Activated CD4-positive, alpha-beta T cell treated with anti-CD3 and anti-CD28 coated beads, Interleukin-2, amount 50 U/mL, for 16 hours (primary cell): ENCODE measurements around the gene TRIM50.
"Not testable (repeated sequence)": the region's sequence is repeated elsewhere in the genome, so short reads cannot be mapped to it uniquely, and the experiment has no call there.

ENCODE experiments used
- DNase-seq: peaks from one replicate; pipeline ENCODE4 v3.0.0-alpha.2; 2020

The TRIM50 gene

DNA sequence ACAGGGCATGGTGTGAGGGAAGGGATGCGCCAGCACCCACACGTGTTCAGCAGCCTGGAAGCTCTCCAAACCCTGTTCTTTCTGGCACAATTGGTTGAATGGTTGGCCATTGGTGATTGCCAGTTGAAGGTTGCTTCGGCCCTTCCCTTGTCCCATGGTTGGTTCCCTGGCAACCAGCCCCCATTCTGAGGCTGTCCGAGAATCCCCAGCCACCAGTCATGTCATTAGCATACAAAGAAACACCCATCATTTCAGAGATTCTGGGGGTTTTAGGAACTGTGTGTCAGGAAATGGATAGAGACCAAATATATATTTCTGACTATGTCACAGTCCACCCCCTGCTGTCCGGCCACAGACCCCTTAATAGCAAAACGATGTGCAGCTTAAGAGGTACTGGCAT lies 21.9 kb upstream of the TRIM50 start:
- no peak for DNase-seq

DNA sequence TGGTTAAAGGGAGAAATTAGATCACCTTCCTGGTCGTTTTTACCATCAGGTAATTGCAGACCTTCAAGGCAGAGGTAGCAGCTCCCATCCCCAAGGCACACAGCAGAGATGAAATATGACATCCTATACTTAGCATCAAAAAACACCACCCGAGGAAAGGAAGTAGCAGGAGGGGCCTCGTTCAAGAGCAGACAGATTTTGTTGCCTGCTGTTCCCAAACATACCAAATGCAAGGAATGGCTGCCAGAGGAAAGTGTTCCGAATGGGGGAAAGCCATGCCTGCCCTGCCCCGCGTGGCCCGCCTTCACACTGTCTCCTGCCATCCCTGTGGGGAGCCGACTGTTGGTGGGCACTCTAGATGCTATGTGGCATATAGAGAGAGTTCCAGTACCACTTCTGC lies 18.1 kb upstream of the TRIM50 start:
- DNase-seq = no peak

DNA sequence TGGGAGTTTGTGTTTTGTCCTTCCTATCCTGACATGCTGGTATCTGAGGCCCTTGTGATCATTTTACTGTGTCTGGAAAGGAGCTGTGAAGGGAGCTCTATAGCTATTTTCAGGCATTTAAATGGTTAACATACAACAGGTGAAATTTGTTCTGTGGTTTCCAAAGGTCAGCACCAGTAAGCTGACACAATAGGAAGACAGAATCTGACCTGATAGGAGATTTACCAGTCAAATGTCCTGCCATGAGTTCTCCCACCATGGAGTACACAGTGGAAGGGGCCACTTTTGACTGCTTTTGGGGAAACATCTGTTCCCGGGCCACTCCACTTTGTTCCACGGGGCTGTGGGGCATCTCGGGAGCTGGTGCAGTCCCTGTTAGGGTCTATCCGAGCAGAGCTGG lies 17.7 kb upstream of the TRIM50 start:
- DNase-seq = no peak

DNA sequence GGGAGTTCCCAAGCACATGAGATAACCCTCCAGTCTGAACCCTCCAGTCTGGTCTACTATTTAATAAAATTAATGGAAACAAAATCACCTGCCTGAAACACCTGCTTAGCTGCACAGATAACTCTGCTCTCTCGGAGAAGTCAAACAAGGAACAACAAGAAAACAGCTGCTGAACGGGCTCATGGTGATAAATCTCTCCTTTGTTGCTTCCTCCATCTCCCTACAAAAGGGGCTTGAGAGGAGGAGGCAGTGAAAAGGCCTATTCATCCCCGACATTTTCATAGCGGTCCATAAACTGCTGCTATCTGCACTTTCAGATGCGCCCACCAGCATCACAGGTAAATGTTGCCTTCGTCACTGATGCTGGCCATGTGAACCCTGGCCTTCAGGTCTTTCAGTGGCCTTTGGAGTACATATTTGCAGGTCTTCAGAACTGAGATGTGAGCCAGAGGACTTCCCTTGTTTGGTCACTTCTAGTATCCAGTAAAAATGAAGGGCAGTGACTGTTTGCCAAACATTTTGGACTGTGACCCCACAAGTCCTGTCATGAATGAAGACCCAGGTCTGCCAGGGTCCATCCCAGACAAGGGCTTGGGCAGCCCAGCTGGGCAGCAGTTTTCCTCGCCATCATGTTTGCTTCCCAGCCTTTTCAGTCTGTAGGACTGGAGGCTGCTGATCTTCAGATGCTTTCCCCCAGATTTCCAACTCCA lies 15.9 kb upstream of the TRIM50 start:
- DNase-seq = no peak

DNA sequence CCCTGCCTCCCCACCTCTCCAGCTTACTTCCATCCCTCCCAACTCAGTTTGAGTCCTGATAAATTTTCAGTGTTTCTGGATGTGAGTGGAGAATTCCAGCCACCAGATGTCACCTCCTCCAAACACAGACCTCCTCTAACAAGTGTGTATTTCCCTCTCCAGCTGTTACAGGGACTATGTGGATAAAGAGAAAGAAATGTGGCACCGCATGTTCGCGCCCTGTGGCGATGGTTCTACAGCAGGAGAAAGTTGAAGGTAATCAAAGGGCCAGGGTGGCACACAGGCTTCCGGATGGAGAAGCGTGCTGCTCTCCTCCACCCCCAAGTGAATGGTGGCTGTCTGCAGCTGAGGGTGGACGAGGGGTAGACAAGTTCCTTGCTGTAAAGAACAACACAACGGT lies 14.8 kb upstream of the TRIM50 start:
- DNase-seq = no peak

DNA sequence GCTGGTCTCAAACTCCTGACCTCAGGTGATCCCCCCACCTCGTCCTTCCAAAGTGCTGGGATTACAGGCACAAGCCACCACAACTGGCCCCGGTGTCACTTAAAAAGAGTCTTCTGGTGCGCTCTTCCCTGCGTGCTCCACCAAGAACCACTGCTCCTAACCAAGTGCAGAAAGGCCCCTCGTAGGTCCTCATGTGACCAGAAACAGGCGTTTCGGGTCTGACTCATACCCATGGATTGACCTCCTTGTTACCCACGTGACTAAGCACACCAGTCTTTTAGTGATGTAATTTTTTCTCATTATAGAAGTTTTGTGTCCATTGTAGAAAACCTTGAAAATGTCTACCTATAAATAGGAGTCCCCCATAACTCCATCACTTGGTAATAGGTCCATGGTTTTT lies 14.0 kb upstream of the TRIM50 start:
- DNase-seq = peak; percentile 28

DNA sequence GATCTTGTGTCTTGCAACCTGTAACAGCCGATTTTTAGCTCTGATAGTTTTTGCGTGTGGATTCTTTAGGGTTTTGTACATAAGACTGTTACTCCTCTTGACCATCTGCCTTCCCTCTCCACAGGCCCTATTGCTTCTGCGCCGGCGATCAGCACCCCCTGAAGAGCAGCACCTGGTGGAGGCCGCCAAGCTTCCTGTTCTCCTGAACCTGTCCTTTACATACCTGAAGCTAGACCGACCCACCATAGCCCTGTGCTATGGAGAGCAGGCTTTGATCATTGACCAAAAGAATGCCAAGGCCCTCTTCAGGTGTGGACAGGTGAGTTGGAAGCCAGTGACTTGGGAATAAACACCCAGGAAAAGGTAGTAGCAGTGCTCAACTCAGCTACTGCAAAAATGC lies 12.6 kb upstream of the TRIM50 start:
- DNase-seq = no peak

DNA sequence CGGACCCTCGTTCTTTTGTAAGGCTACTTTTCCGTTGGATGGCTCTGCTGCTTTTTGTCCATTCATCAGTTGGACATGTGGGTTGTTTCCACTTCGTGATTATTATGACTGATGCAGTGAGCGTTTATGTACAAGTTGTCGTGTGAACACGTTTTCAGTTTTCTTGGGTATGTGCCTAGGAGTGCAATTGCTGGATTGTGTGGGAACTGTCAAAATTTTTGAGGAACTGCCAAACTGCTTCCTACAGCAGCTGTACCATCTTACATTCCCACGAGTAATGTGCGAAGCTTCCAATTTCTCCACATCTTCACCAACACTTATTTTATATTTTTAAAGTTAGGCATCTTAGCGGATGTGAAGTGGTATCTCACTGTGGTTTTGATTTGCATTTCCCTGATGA lies 10.4 kb upstream of the TRIM50 start:
- no peak for DNase-seq

DNA sequence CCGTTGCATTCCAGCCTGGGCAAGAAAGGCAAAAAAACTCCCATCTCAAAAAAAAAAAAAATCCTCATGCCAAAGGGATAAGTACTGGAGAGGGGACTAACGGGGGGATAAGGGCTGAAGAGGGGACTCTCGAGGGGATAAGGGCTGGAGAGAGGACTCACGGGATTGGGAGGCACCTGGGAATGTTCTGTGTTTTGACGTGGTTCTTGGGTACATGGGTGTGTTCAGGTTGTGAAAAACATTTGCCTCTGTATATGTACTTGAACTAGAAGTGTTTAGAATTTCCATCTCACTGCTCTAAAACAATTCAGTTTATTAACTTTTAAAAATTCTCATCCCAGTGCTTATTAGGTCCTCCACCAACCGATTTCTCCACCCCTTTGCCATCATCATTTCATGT lies 4.6 kb upstream of the TRIM50 start:
- no peak for DNase-seq

DNA sequence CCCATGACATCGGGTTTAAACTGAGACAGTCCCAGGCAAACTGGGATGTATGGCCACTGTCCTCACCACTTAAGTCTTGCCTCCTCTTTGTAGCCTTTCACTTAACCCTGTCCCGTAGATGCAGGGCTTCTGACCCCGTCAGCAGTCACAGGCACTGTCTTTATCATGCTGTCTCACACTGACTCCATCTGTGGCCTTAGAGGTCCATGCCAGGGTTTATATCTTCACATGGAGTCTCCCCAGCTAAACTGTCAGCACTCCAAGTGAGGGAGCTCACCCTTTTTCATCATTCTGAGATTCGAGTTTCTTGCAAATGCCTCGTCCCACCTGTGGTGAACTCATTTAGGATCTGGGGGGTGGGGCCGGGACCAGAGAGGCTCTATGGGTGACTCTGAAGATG lies 2.9 kb upstream of the TRIM50 start:
- no peak for DNase-seq

DNA sequence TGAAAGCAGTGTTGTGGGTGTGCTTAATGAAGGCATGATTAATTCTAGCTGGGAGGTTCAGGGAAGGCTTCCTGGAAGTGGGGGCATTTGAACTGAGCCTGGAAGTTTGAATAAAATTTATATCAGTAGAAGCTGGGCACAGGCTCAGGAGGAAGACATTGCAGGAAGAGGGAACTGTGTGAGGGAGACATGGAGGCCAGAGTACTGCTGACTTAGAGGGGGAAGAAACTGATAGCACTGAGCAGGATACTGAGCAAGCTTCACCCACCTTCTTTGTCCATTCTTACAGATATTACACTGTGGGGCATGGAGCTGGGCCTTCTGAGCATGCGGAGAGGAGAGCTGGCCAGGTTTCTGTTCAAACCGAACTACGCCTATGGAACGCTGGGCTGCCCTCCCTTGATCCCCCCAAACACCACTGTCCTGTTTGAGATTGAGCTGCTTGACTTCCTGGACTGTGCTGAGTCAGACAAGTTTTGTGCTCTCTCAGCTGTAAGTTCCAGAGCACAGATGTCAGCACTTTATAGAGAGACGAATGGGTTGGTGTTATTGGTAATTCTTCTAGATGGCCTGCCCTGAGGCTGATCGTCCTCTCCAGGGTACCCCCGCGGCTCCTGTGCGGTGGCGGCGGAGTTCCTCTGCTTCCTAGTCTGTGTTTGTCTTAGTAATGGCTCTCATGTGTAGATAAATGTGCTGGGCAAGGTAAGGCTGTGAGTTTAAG lies 2.1 kb upstream of the TRIM50 start:
- no peak for DNase-seq

DNA sequence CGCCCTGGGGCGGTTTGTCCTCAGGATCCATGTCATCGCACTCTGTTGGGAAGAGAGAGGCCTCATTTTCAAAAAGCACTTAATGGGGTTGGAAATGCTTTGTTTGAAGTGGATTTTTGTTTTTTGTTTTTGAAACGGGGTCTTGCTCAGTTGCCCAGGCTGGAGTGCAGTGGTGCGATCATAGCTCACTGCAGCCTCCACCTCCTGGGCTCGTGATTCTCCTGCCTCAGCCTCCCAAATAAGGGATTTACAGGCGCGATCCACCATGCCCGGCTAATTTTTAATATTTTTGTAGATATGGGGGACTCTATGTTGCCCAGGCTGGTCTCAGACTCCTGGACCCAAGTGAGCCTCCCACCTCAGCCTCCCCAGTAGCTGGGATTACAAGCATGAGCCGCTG lies 814 bp upstream of the TRIM50 start:
- DNase-seq = no peak

DNA sequence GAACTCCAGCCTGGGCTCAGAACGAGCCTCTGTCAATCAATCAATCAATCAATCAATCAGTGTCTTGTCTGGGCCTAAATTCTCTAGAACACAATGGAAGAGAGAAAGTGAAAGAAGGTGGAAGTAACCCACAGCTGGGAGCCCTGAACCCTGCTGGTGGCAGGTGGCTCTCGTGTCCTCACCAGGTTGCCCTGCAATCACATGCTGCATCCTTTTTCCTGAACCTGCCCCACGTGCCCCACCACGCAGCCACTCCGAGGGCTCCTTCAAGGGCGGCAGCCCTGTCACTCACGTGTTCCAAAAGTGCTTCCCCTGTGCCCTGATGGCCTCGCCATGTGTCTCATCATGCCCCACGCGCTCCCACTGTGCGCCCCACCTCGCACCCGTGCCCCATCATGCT lies 433 bp downstream of the TRIM50 start:
- not testable (repeated sequence) for DNase-seq

DNA sequence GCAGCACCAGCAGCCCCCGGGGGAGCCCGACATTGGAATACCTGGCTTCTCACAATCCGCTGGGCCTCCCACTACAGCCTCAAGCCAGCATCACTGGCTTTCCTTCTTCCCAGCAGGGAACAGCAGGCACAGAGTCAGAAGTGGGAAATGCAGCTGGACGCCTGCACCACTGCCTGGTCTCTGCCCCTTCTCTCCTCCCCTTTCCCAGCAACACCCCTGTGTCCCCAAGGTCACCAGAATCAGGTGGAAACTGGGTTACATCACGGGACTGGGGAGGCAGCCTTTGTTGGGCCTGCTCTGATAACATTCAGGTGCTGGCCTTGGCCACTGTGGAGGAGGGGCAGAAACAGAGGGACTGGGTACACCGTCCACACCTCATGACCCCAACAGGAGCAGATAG lies 2.5 kb downstream of the TRIM50 start:
- not testable (repeated sequence) for DNase-seq

DNA sequence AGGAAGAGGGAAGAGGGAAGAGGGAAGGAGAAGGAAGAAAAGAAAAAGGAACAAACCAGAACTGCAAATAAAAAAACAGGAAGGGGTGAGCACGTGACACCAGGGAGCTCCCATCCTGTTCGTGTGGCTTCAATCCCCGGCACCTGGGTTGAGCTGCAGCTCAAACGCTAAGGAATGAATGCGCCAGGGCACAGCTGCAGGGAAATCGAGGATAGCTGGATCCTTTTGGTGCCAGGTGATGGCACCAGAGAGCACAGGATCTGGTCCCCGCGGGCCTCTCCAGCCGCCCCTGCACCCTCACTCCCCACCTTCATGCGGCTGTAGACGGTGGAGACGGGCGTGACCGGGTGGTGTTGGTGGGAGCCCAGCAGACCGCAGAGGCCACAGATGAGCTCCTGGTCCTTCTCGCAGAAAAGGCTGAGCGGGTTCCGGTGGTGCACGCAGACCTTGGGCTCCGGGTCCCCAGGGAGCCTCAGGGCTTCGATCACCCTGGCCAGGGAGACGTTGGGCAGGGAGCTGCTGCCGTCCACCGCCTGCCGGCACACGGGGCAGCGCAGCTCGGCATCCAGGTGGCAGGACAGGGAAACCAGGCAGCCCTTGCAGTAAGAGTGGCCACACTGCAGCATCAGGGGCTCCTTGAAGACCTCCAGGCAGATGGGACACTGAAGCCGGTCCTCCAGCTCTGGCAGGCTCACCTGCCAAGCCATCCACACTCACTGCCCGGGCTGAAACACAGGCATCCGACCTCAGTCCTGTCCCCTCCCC lies 3.6 kb downstream of the TRIM50 start:
- peak; percentile 54 for DNase-seq

DNA sequence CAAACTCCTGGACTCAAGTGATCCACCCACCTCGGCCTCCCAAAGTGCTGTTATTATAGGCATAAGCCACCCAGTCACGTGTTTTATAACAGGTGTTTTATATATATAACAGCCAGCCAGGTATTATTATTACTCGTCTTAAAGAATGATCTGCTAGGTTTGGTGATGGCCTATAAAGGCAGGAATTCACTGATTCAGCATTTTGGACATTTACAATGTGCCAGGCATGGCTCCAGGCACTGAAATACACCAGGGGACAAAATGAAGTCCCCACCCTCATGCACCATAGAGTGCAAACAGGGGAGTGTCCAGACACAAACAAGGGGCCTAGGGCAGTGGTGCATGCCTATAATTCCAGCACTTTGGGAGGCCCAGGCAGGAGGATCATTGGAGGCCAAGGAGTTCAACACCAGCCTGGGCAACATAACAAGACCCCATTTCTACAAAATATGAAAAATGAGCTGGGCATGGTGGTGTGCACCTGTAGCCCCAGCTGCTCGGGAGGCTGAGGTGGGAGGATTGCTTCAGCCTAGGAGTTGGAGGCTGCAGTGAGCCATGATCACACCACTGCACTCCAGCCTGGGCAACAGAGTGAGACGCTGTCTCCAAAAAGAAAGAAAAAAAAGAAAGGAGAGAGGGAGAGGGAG lies 4.3 kb downstream of the TRIM50 start:
- not testable (repeated sequence) for DNase-seq

DNA sequence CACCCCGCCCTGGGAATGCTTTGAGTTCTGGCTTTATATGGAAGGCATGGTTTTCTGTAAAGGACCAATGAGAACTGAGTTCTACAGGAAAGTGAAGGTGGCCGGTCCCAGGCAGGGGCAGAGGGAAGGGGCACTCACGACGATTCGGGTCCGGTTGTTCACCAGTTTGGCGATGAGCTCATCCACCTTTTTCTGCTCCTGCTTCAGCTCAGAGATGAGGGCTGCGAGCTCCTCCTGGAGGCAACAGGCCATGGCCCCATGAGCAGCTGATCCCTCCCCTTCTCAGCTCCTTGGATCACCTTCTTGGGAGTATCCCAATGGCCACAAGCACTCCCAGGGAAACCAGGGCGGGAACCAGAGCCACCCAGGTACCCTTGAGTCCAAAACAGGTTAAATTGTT lies 7.9 kb downstream of the TRIM50 start:
- not testable (repeated sequence) for DNase-seq

DNA sequence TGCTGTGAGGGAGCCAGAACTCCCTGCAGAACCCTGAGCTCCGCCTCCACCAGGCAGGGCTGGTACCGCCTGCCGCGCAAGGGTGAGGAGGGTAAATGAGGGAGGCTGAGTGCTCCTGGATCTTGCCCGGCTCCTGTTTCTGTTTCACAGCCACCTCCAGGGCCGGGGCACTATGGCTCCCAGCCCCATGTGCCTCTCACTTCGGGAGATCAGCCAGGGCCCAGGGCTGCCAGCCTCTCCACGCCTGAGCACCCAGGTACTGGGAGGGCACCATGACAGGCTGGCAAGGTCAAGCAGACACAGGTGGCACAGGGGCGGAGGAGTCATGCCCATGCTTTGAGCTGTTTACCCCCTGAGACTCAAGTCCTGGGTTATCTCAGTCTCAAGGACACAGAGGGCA lies 8.3 kb downstream of the TRIM50 start:
- not testable (repeated sequence) for DNase-seq

DNA sequence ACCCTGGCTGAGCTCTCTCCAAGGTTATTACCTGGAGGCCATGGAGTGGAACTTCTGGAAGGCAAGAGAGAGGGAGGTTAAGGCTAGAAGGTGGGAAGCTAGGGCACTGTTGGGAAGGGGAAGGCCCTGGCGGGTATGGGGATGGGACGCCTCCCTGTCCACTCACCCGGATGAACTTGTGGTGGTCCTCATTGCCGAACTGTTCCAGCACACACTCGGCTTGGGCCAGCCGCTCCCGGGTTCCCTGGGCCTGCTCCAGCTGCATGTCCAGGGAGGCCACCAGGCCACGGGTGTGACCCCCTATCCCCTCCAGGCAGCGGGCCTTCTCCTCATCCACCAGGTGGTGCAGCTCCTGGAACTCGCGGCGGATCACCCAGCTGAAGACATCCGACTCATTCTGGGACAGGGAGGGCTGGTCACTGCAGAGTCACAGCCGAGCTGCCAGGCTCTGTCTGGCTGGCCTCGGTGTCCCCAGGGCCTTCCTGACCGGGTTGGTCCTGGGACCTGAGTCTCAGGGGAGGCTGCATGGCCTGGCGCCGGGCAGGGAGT lies 9.2 kb downstream of the TRIM50 start:
- DNase-seq = not testable (repeated sequence)

DNA sequence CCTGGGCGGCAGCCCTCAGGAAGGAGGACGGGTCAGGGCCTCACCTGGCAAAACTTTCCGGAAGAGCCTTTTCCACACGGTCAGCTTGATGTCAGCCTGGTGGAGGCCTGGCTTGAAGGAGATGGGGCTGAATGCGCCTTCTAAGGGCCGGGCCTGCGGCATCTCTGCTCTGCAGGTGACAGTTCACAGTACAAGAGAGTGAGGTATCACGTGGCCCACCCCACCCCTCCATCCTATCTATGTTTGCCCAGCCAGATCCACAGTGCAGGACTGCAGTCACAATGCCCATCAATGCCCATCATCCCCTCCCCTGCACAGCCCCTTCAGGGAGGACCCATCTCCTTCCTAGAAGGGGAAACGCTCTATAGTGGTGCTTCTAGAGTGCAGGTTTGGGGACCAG lies 11.4 kb downstream of the TRIM50 start:
- DNase-seq = no peak

DNA sequence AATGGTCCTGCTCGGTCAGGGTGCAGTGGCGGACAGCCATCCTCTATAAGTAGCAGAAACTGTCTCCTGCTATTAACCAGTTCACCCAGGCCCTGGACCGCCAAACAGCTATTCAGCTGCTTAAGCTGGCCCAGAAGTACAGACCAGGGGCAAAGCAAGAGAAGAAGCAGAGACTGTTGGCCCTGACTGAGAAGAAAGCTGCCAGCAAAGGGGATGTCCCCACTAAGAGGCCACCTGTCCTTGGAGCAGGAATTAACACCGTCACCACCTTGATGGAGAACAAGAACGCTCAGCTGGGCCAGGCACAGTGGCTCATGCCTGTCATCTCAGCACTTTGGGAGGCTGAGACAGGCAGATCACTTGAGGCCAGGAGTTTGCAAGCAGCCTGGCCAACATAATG lies 13.6 kb downstream of the TRIM50 start:
- no peak for DNase-seq

DNA sequence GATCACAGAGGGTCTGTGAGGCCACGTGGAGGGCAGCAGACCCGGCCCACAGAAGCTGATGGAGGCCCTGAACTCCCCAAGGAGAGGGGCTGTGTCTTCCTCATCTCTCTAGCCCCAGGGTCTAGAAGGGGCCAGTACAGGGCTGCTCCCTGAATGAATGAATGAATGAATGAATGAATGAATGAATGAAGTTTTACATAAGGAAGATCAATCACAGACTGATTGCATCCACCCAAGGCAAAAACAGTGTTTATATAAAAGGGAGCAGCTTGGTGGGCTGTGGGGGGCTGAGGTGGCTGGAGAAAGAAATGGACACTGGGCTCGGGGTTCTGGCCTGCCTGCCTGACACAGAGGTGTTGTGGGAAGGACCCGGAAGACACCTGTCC lies 14.4 kb downstream of the TRIM50 start:
- no peak for DNase-seq

DNA sequence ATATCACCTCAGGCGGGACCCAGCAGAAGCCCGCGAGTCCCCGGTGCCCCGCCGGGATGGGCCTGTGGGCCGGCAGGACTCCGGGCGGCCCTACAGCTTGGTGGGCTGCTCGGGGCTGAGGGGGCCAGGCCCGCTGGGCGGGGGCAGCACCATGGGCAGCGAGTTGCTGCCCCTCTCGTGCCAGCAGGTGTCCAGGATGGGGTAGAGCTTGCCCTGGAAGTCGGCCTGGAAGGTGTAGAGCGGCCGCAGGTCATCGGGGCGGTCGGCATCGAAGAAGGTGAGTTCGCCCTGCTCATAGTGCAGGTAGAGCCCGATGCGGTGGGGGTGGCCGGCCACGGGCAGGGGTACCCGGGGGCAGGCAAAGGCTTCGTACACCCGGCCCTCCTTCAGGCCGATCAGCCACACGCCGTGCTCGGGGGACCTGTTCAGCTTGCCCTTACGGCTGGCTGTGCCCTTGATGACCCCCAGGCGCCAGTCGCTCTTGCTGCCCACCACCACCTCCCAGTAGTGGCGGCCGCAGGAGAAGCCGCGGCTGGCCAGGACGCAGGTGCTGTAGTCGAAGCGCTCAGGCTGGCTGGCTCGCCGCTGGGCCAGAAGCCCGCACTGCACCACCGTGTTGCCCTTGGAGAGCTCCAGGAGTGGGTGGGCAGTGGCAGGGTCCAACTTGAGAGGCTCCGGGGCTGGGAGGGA lies 14.9 kb downstream of the TRIM50 start:
- DNase-seq = no peak
